ENCODE results near the gene ORAI2. TPM values are rescaled to one million over a fixed set of nuclear protein-coding genes. Genes with fewer than 3 reads are reported as not detected.

Gene ORAI2
- total RNA-seq, 1 experiment from 2014 or later = 11.4 TPM

DNA sequence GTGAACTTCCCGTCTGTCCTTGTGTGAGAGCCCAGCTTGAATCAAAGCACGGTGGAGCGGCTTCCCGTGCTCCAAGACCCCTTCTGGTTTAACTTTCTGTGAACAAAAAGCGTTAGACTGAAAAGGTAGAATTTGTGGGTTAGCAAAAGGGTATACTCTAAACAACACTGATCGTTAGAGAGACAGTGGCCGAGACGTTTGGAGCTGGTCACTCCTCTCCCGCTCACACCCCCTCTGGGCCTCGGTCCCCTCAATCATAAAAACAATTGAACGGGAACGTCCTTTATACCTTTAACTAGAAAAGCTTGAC lies 36.7 kb upstream of the ORAI2 start:
- no peaks in the 10 kb centered on the region for H3K9me3 Mint-ChIP-seq (ENCODE audit: low read depth, unreplicated experiment)
- BruUV-seq (replicated peaks) = TSS peak; percentile 65
- peak overlapping the region; percentile 81 for H3K27ac Mint-ChIP-seq (ENCODE audit: unreplicated experiment)
- no peak for DNase-seq
- peak overlapping the region; percentile 79 for H3K4me3 Mint-ChIP-seq (ENCODE audit: low read depth, unreplicated experiment)
- TF ChIP-seq, protein P1, sequence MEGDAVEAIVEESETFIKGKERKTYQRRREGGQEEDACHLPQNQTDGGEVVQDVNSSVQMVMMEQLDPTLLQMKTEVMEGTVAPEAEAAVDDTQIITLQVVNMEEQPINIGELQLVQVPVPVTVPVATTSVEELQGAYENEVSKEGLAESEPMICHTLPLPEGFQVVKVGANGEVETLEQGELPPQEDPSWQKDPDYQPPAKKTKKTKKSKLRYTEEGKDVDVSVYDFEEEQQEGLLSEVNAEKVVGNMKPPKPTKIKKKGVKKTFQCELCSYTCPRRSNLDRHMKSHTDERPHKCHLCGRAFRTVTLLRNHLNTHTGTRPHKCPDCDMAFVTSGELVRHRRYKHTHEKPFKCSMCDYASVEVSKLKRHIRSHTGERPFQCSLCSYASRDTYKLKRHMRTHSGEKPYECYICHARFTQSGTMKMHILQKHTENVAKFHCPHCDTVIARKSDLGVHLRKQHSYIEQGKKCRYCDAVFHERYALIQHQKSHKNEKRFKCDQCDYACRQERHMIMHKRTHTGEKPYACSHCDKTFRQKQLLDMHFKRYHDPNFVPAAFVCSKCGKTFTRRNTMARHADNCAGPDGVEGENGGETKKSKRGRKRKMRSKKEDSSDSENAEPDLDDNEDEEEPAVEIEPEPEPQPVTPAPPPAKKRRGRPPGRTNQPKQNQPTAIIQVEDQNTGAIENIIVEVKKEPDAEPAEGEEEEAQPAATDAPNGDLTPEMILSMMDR (IDR thresholded peaks at IDR 0.05; ENCODE audit: unreplicated experiment) = no peak
- no peaks in the 10 kb centered on the region for H3K27me3 Mint-ChIP-seq (ENCODE audit: unreplicated experiment)
- intact Hi-C loops (cut with micrococcal nuclease; ENCODE audit: unreplicated experiment) = no loop called here
- H3K36me3 Mint-ChIP-seq (ENCODE audit: insufficient read depth, unreplicated experiment) = peaks cover 53% of the 10 kb centered on the region
- H3K4me1 Mint-ChIP-seq (ENCODE audit: low read depth, unreplicated experiment) = peaks cover 22% of the 10 kb centered on the region
- CTCF ChIA-PET = no interaction called here

- intact Hi-C loops (cut with micrococcal nuclease; ENCODE audit: unreplicated experiment) = no loop called here
- DNase-seq = no peak
- no TSS peak for BruUV-seq (replicated peaks)
- Mint-ChIP-seq H3K4me1 (ENCODE audit: low read depth, unreplicated experiment) (peaks cover 9% of the 10 kb centered on the region), H3K4me3 (ENCODE audit: low read depth, unreplicated experiment) (no peak overlapping the region), H3K36me3 (ENCODE audit: insufficient read depth, unreplicated experiment) (peaks cover 53% of the 10 kb centered on the region), H3K27me3 (ENCODE audit: unreplicated experiment) (no peaks in the 10 kb centered on the region), H3K9me3 (ENCODE audit: low read depth, unreplicated experiment) (no peaks in the 10 kb centered on the region), H3K27ac (ENCODE audit: unreplicated experiment) (no peak overlapping the region)
- TF ChIP-seq, protein P1 (IDR thresholded peaks at IDR 0.05; ENCODE audit: unreplicated experiment) = no peak
- CTCF ChIA-PET = interaction anchor here (0.5 kb wide), 1 partner anchor 32 kb away, joined by 3 read pairs; no protein-coding TSS in a partner anchor
Observed at GRCh38 chr7:102398543-102398942, 34.8 kb upstream of the ORAI2 start.

DNA sequence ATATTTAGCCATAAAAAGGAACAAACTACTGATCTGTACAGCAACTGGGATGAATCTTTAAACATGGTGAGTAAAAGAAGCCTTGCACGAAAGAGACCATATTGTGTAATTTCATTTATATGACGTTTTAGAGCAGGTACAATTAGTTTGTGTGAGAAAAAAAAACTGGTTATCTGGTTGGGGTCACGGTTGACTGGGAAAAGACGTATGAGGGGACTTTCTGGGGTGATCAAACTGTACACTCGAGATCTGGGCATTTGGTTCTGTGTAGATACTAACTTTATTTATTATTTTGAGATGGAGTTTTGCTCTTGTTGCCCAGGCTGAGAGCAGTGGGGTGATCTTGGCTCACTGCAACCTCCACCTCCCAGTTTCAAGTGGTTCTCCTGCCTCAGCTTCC lies 33.0 kb upstream of the ORAI2 start:
- peaks cover 51% of the 10 kb centered on the region for H3K36me3 Mint-ChIP-seq (ENCODE audit: insufficient read depth, unreplicated experiment)
- H3K4me1 Mint-ChIP-seq (ENCODE audit: low read depth, unreplicated experiment) = no peaks in the 10 kb centered on the region
- H3K9me3 Mint-ChIP-seq (ENCODE audit: low read depth, unreplicated experiment) = no peaks in the 10 kb centered on the region
- CTCF ChIA-PET = no interaction called here
- no peak overlapping the region for H3K4me3 Mint-ChIP-seq (ENCODE audit: low read depth, unreplicated experiment)
- BruUV-seq (replicated peaks) = no TSS peak
- H3K27me3 Mint-ChIP-seq (ENCODE audit: unreplicated experiment) = no peaks in the 10 kb centered on the region
- DNase-seq = no peak
- TF ChIP-seq, protein P1 (IDR thresholded peaks at IDR 0.05; ENCODE audit: unreplicated experiment) = no peak
- no peak overlapping the region for H3K27ac Mint-ChIP-seq (ENCODE audit: unreplicated experiment)
- intact Hi-C loops (cut with micrococcal nuclease; ENCODE audit: unreplicated experiment) = no loop called here

GRCh38 chr7:102403563-102403962 lies 29.8 kb upstream of the ORAI2 start:
- H3K27ac Mint-ChIP-seq (ENCODE audit: unreplicated experiment) = no peak overlapping the region
- H3K27me3 Mint-ChIP-seq (ENCODE audit: unreplicated experiment) = no peaks in the 10 kb centered on the region
- no TSS peak for BruUV-seq (replicated peaks)
- no peaks in the 10 kb centered on the region for H3K9me3 Mint-ChIP-seq (ENCODE audit: low read depth, unreplicated experiment)
- H3K4me1 Mint-ChIP-seq (ENCODE audit: low read depth, unreplicated experiment) = no peaks in the 10 kb centered on the region
- intact Hi-C loops (cut with micrococcal nuclease; ENCODE audit: unreplicated experiment) = no loop called here
- TF ChIP-seq, protein P1 (IDR thresholded peaks at IDR 0.05; ENCODE audit: unreplicated experiment) = no peak
- peaks cover 34% of the 10 kb centered on the region for H3K36me3 Mint-ChIP-seq (ENCODE audit: insufficient read depth, unreplicated experiment)
- no peak overlapping the region for H3K4me3 Mint-ChIP-seq (ENCODE audit: low read depth, unreplicated experiment)
- CTCF ChIA-PET = no interaction called here
- DNase-seq = no peak
